GM18907 (cell line): ENCODE measurements around the gene EXOC8.
A peak's percentile ranks its signal among the peaks of the same experiment; 100 is the strongest.
"Not testable (repeated sequence)": the region's sequence is repeated elsewhere in the genome, so short reads cannot be mapped to it uniquely, and the experiment has no call there.

Experiments used
- ATAC-seq: cut with Tn5 transposase; IDR thresholded peaks from one replicate; pipeline ENCODE4 v1.9.1; 2021; ENCODE audit warnings: mild to moderate bottlenecking, moderate library complexity; ENCODE audit not compliant: unreplicated experiment

Gene EXOC8

DNA sequence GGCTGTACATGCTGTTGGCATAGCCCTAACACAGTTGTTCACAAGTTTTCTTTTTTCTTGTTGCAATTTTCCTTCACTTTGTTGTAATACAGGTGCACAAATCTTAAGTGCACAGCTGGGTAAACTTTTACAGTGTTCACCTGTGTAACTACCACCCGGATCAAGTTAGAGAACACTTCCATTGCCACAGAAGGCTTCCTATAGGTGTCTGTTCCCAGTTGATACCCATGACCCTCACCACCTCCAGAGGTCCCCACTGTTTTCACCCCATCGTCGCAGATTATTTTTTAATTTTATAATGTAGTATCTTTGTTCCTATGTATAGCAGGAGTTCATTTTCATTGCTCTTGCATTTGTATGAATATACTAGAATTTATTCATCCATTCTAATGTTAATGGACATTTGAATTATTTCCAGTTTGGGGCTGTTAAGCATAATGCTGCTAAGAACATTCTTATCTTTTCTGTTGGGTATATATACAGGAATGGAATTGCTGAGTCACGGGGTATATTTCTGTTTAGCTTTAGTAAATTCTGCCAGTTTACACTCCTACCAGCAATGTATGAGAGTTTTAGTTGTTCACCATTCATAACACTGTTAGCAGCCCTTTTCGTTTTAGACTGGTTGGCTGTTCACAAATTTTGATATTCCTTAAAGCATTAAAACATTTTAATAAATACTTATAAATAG, 16.8 kb upstream of the EXOC8 start:
- ATAC-seq, result no peak

- no peak for ATAC-seq
Measured at GRCh38 chr1:231353086-231353485, 15.4 kb upstream of the EXOC8 start.

DNA sequence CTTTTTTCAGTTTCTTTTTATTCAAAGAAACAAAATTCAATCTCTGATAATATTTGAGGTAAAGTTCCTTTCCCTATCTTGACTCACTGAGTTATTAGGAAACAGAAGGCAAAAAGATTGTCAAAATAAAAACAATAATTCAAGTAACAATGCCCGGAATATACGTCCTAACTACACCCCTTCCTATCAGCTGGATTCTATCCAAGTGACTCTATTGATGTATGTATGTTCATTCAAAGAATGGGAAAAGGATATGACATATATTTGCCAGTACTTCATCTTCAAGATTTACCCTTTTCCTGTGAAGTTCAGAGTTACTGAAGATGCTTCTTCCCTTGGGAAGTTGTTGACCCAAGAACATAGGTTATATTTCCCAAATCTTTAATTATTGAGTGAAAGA, 14.2 kb upstream of the EXOC8 start:
- ATAC-seq, result no peak

- ATAC-seq, result not testable (repeated sequence)
Measured at GRCh38 chr1:231348856-231349255, 11.2 kb upstream of the EXOC8 start.

DNA sequence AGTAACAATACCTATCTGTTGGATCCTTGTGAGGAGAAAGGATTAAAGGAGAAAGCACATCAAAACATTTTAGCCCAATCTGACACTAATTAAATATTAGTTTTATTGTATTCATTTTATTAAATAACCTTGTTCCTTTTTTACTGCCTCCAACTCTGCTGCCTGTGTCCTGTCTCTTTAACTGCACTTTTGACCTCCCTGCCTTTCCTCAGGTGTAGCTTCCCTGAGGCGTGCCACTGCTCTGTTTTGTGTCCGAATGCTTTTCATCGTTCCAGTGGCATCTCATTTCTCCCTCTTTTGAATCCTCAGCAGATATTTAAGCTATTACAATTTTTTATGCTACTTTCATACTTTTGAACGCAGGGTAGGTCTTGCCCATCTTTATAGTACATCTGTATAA, 10.8 kb upstream of the EXOC8 start:
- no peak for ATAC-seq

GRCh38 chr1:231347961-231348360, 10.3 kb upstream of the EXOC8 start:
- ATAC-seq, result no peak

- ATAC-seq, result no peak
Measured at GRCh38 chr1:231340328-231341013, 2.8 kb upstream of the EXOC8 start.

GRCh38 chr1:231338270-231339128, 847 bp upstream of the EXOC8 start, which contains the start of gene SPRTN:
TSS of gene SPRTN (plus strand) at chr1:231338293. CDS start at chr1:231338384, 91 bp downstream.
- no peak for ATAC-seq

GRCh38 chr1:231337043-231337471, 595 bp downstream of the EXOC8 start:
- peak; percentile 1 for ATAC-seq

DNA sequence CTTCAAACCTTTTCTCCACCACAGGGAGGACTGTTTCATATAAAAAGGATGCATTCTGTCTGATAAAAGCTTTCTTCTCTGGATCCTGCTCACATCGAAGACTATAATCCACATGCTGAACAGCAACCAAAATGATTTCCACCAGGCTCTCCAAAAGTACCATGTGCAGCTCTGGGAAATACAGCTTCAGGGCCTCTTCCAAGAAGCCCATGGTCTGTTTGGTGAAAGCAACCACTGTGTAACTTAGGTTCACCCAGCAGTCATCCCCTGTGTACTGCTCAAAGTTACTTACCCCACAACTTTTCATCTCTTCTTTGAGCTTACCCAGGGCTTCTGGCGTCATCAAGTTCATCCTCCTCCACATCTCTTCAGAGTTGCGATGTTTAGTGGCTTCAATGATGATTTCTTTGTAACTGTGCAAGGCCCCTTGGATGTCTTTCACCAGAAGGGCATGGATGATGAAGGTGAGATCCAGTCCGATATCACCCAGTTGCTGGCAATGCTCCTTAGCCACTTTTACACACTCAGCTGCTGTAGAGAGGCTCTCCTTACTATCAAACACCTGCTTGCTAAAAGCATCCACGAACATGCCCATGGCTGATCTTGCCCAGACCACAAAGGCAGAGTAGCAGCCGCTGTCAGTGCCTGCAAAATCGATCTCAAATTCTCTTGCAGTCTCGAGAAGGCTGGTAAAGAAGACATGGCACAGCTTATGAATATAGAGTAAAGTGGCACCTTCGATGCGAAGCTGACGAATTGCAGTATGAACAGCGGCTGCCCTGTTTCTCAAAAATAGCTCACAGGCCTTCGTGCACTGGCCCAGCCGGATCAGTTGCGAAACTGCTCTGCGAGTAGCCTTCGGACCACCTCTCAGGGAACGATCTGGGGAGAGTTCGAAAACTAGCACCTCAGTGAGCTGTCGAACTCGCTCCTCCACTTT, 1.7 kb downstream of the EXOC8 start:
- ATAC-seq, result no peak

GRCh38 chr1:231334952-231335351, 2.7 kb downstream of the EXOC8 start:
- no peak for ATAC-seq

GRCh38 chr1:231334079-231334666, 3.5 kb downstream of the EXOC8 start:
- ATAC-seq, result peak; percentile 26

DNA sequence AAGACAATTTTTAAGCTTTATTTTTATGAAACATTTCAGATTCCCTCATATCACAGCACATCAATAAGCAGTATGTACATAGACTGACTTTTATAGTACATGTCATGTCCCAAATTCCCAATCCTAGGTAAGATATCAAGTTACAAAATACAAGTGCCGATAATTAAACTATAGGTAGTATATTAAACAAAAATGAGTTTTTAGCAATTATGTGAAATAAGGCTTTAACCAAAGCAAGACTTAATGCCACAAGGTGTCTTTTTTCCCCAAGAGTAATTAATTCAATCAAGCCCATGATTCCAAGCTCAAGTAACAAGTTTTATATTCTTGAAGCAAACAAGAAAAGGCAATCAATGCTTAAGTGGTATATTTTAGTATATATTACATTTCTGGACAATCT, 4.9 kb downstream of the EXOC8 start:
- ATAC-seq, result no peak

DNA sequence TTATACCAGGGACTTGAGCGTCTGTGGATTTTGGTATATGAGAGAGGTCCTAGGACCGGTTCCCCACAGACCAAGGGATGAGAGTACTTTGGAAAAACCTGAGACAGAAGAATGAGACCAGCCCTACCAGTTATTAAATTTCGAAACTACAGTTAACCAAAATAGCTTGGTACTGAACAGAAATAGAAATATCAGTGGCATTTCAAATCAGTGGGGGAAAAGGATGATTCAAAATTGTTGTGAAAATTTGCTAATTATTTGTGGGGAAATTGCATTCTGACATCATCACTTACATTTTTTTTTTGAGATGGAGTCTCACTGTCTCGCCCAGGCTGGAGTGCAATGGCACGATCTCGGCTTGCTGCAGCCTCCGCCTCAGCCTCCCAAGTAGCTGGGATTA, 8.2 kb downstream of the EXOC8 start:
- ATAC-seq, result no peak

DNA sequence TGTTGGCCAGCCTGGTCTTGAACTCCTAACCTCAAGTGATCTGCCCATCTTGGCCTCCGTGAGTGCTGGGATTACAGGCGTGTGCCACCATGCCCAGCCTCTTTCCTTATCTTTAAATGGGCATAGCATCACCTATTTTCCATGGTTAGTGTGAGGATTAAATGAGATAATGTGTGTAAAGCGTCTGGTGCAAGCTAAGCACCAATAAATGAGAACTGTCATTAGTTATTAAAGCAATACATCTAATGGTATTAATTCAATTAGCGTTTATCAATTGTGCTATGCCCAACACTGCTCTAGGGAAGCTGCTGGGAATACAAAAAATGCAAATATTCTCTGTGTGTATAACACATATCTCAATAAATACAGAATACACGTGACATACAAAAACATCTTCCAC, 10.0 kb downstream of the EXOC8 start:
- ATAC-seq, result no peak

DNA sequence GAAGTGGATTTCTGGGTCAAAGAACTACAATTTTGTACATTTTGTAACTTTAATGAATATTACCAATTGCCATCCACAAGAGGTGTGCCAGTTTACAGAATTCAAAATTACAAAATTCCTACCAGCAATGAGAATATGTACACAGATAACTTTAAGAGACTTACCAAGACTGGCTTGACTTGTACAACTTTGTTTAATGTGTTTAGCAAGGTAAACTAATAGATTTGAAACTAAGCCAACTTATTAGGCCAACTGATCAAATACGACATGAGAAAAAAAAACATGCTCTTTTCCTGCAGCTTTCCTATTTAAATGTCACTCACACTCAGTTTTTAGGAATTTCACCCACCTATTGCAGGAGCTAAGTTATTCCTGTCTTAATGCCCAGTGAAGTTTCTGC, 11.4 kb downstream of the EXOC8 start:
- no peak for ATAC-seq

GRCh38 chr1:231324660-231325059, 13.0 kb downstream of the EXOC8 start:
- no peak for ATAC-seq

- ATAC-seq, result no peak
Measured at GRCh38 chr1:231322880-231323530, 14.6 kb downstream of the EXOC8 start.

- no peak for ATAC-seq
Measured at GRCh38 chr1:231319080-231319479, 18.6 kb downstream of the EXOC8 start.

DNA sequence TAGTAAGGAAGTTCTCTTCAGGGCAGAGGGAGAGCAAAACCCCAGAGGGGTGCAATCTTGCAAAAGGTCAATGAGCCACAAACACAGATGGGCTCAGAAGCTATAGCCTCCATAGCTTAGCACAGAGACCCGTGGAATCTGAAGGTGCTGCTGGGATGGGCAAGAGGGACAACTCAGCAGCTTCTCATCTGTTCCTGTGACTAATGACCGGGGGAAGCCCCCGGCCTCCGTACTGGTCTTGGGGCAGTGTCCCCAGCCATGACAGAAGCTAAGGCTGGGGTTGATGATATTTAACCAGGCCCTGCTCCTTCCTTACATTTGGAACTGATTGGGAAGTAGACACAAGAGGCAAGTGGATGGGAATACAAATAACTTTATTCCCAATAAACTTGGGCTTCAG, 19.1 kb downstream of the EXOC8 start:
- ATAC-seq, result no peak
